Measurements from ENCODE around the gene HCFC1R1.
"Not testable (repeated sequence)": the region's sequence is repeated elsewhere in the genome, so short reads cannot be mapped to it uniquely, and the experiment has no call there.

Gene HCFC1R1

GRCh38 chr16:3056336-3057180 lies 32.8 kb upstream of the HCFC1R1 start:
- no peak for DNase-seq

- not testable (repeated sequence) for DNase-seq
These were observed 32.0 kb upstream of the HCFC1R1 start for GRCh38 chr16:3055734-3056115.

- DNase-seq, result no peak
These were observed 31.4 kb upstream of the HCFC1R1 start for GRCh38 chr16:3054965-3055733.

- not testable (repeated sequence) for DNase-seq
These were observed 29.6 kb upstream of the HCFC1R1 start for GRCh38 chr16:3053330-3053710.

- DNase-seq, result not testable (repeated sequence)
These were observed 29.0 kb upstream of the HCFC1R1 start for GRCh38 chr16:3052571-3053329.

- no peak for DNase-seq
These were observed 27.8 kb upstream of the HCFC1R1 start for GRCh38 chr16:3051494-3051893.

GRCh38 chr16:3051009-3051408 lies 27.3 kb upstream of the HCFC1R1 start:
- no peak for DNase-seq

- no peak for DNase-seq
These were observed 26.7 kb upstream of the HCFC1R1 start for GRCh38 chr16:3050487-3050886.

GRCh38 chr16:3049921-3050481 lies 26.3 kb upstream of the HCFC1R1 start:
- DNase-seq, result no peak

GRCh38 chr16:3047387-3047720 lies 23.6 kb upstream of the HCFC1R1 start:
- no peak for DNase-seq

- no peak for DNase-seq
These were observed 23.1 kb upstream of the HCFC1R1 start for GRCh38 chr16:3046641-3047386.

GRCh38 chr16:3045758-3046640 lies 22.3 kb upstream of the HCFC1R1 start, which contains the start of gene MMP25:
MMP25 (plus strand) TSS chr16:3046561; CDS start chr16:3046918, 357 bp downstream.
- no peak for DNase-seq

- DNase-seq, result no peak
These were observed 21.0 kb upstream of the HCFC1R1 start for GRCh38 chr16:3044708-3045107.

GRCh38 chr16:3042376-3042775 lies 18.6 kb upstream of the HCFC1R1 start:
- no peak for DNase-seq

- no peak for DNase-seq
These were observed 15.2 kb upstream of the HCFC1R1 start for GRCh38 chr16:3038896-3039295.

GRCh38 chr16:3038256-3038655 lies 14.5 kb upstream of the HCFC1R1 start:
- DNase-seq, result no peak

GRCh38 chr16:3036726-3037315 lies 13.1 kb upstream of the HCFC1R1 start, which contains the start of gene BICDL2:
BICDL2 (minus strand) TSS chr16:3036944; CDS start chr16:3035496, 1,448 bp downstream.
- DNase-seq, result no peak

- no peak for DNase-seq
These were observed 12.4 kb upstream of the HCFC1R1 start for GRCh38 chr16:3035972-3036725.

GRCh38 chr16:3035289-3035971 lies 11.7 kb upstream of the HCFC1R1 start:
- DNase-seq, result no peak
